ENCODE measurements around the gene SEMA3A.

SEMA3A gene

GRCh38 chr7:84149573-84149972 lies 45.0 kb downstream of the SEMA3A start:
- no peaks in the 10 kb centered on the region for H3K36me3 ChIP-seq
- no peak for TF ChIP-seq Cebpa-rat (IDR thresholded peaks at IDR 0.05)
- no peaks in the 10 kb centered on the region for H3K27me3 ChIP-seq
- no peak overlapping the region for H3K4me2 ChIP-seq
- no peak overlapping the region for H3K27ac ChIP-seq
- no peaks in the 10 kb centered on the region for H4K20me1 ChIP-seq
- H3K4me1 ChIP-seq, result peaks cover 0 to 5% (median 0%) of the 10 kb centered on the region in 10 experiments; a peak in 4 of 20 replicates
- no peak overlapping the region for H3K4me3 ChIP-seq
- peaks cover 0 to 3% (median 0%) of the 10 kb centered on the region in 11 experiments; a peak in 1 of 22 replicates for H3K9me3 ChIP-seq (replicated peaks in 1 of 11)
- no peak overlapping the region for H3K9ac ChIP-seq

GRCh38 chr7:84145892-84146291 lies 48.7 kb downstream of the SEMA3A start:
- no peaks in the 10 kb centered on the region for H3K36me3 ChIP-seq
- H3K4me3 ChIP-seq, result no peak overlapping the region
- H3K27ac ChIP-seq, result no peak overlapping the region
- H3K9me3 ChIP-seq (replicated peaks in 1 of 11), result peaks cover 0 to 5% (median 0%) of the 10 kb centered on the region in 11 experiments; a peak in 1 of 22 replicates
- no peak overlapping the region for H3K9ac ChIP-seq
- TF ChIP-seq Cebpa-rat (IDR thresholded peaks at IDR 0.05), result no peak
- peaks cover 0 to 17% (median 0%) of the 10 kb centered on the region in 10 experiments; a peak in 4 of 20 replicates for H3K4me1 ChIP-seq
- H3K27me3 ChIP-seq, result no peaks in the 10 kb centered on the region
- H3K4me2 ChIP-seq, result no peak overlapping the region
- no peaks in the 10 kb centered on the region for H4K20me1 ChIP-seq

- H3K4me2 ChIP-seq, result peak overlapping the region in 2 of 11 experiments; percentile 43 to 58; a peak in 2 of 22 replicates
- H3K9ac ChIP-seq, result no peak overlapping the region
- H4K20me1 ChIP-seq, result no peaks in the 10 kb centered on the region
- no peak for TF ChIP-seq Cebpa-rat (IDR thresholded peaks at IDR 0.05)
- H3K27ac ChIP-seq, result peak overlapping the region in 1 of 11 experiments; percentile 18; a peak in 1 of 22 replicates
- no peaks in the 10 kb centered on the region for H3K36me3 ChIP-seq
- 0 out of 22 replicates have a peak, but pooled peaks cover 0 to 5% (median 0%) of the 10 kb centered on the region in 11 experiments for H3K9me3 ChIP-seq (replicated peaks in 1 of 11)
- no peaks in the 10 kb centered on the region for H3K27me3 ChIP-seq
- peaks cover 0 to 17% (median 0%) of the 10 kb centered on the region in 10 experiments; a peak in 4 of 20 replicates for H3K4me1 ChIP-seq
- no peak overlapping the region for H3K4me3 ChIP-seq
Observed at GRCh38 chr7:84144935-84145334, 49.7 kb downstream of the SEMA3A start.

GRCh38 chr7:84144480-84144879 lies 50.1 kb downstream of the SEMA3A start:
- H3K4me3 ChIP-seq, result no peak overlapping the region
- H3K27me3 ChIP-seq, result no peaks in the 10 kb centered on the region
- H3K9me3 ChIP-seq (replicated peaks in 1 of 11), result 0 out of 22 replicates have a peak, but pooled peaks cover 0 to 5% (median 0%) of the 10 kb centered on the region in 11 experiments
- H3K9ac ChIP-seq, result no peak overlapping the region
- H4K20me1 ChIP-seq, result no peaks in the 10 kb centered on the region
- H3K4me2 ChIP-seq, result peak overlapping the region in 3 of 11 experiments; percentile 25 to 58 (median 43); a peak in 4 of 22 replicates
- peaks cover 0 to 17% (median 0%) of the 10 kb centered on the region in 10 experiments; a peak in 4 of 20 replicates for H3K4me1 ChIP-seq
- no peaks in the 10 kb centered on the region for H3K36me3 ChIP-seq
- peak overlapping the region in 2 of 11 experiments; percentile 18 to 36; a peak in 2 of 22 replicates for H3K27ac ChIP-seq
- no peak for TF ChIP-seq Cebpa-rat (IDR thresholded peaks at IDR 0.05)

GRCh38 chr7:84142726-84143125 lies 51.9 kb downstream of the SEMA3A start:
- Histone ChIP-seq H3K4me3 (no peak overlapping the region), H3K9ac (no peak overlapping the region), H3K36me3 (no peaks in the 10 kb centered on the region), H3K27ac (no peak overlapping the region), H4K20me1 (no peaks in the 10 kb centered on the region), H3K9me3 (replicated peaks in 1 of 11) (0 out of 22 replicates have a peak, but pooled peaks cover 0 to 5% (median 0%) of the 10 kb centered on the region in 11 experiments), H3K27me3 (no peaks in the 10 kb centered on the region), H3K4me1 (peaks cover 0 to 17% (median 0%) of the 10 kb centered on the region in 10 experiments; a peak in 4 of 20 replicates), H3K4me2 (no peak overlapping the region)
- TF ChIP-seq Cebpa-rat (IDR thresholded peaks at IDR 0.05), result no peak

- 0 out of 22 replicates have a peak, but pooled peaks cover 0 to 5% (median 0%) of the 10 kb centered on the region in 11 experiments for H3K9me3 ChIP-seq (replicated peaks in 1 of 11)
- no peaks in the 10 kb centered on the region for H3K36me3 ChIP-seq
- no peak overlapping the region for H3K4me2 ChIP-seq
- no peak overlapping the region for H3K27ac ChIP-seq
- no peak for TF ChIP-seq Cebpa-rat (IDR thresholded peaks at IDR 0.05)
- H3K4me1 ChIP-seq, result peaks cover 0 to 17% (median 0%) of the 10 kb centered on the region in 10 experiments; a peak in 4 of 20 replicates
- no peak overlapping the region for H3K9ac ChIP-seq
- H3K4me3 ChIP-seq, result no peak overlapping the region
- no peaks in the 10 kb centered on the region for H4K20me1 ChIP-seq
- no peaks in the 10 kb centered on the region for H3K27me3 ChIP-seq
Observed at GRCh38 chr7:84139986-84140729, 54.4 kb downstream of the SEMA3A start.

GRCh38 chr7:84138411-84138810 lies 56.2 kb downstream of the SEMA3A start:
- Histone ChIP-seq H3K4me2 (no peak overlapping the region), H3K27me3 (no peaks in the 10 kb centered on the region), H3K4me1 (peaks cover 0 to under 1% (median 0%) of the 10 kb centered on the region in 10 experiments; a peak in 1 of 20 replicates), H3K27ac (no peak overlapping the region), H4K20me1 (no peaks in the 10 kb centered on the region), H3K9ac (no peak overlapping the region), H3K9me3 (replicated peaks in 1 of 11) (0 out of 22 replicates have a peak, but pooled peaks cover 0 to 5% (median 0%) of the 10 kb centered on the region in 11 experiments), H3K36me3 (no peaks in the 10 kb centered on the region), H3K4me3 (no peak overlapping the region)
- no peak for TF ChIP-seq Cebpa-rat (IDR thresholded peaks at IDR 0.05)

- H3K4me1 ChIP-seq, result no peaks in the 10 kb centered on the region
- no peak overlapping the region for H3K4me3 ChIP-seq
- 0 out of 22 replicates have a peak, but pooled peaks cover 0 to 5% (median 0%) of the 10 kb centered on the region in 11 experiments for H3K9me3 ChIP-seq (replicated peaks in 1 of 11)
- no peaks in the 10 kb centered on the region for H4K20me1 ChIP-seq
- no peaks in the 10 kb centered on the region for H3K36me3 ChIP-seq
- H3K27ac ChIP-seq, result no peak overlapping the region
- no peak for TF ChIP-seq Cebpa-rat (IDR thresholded peaks at IDR 0.05)
- H3K9ac ChIP-seq, result no peak overlapping the region
- H3K4me2 ChIP-seq, result no peak overlapping the region
- H3K27me3 ChIP-seq, result no peaks in the 10 kb centered on the region
Observed at GRCh38 chr7:84137812-84138211, 56.8 kb downstream of the SEMA3A start.

- H3K36me3 ChIP-seq, result no peaks in the 10 kb centered on the region
- no peak overlapping the region for H3K4me3 ChIP-seq
- no peak overlapping the region for H3K9ac ChIP-seq
- H3K4me2 ChIP-seq, result no peak overlapping the region
- no peaks in the 10 kb centered on the region for H4K20me1 ChIP-seq
- no peak overlapping the region for H3K27ac ChIP-seq
- TF ChIP-seq Cebpa-rat (IDR thresholded peaks at IDR 0.05), result no peak
- H3K4me1 ChIP-seq, result no peaks in the 10 kb centered on the region
- H3K9me3 ChIP-seq (replicated peaks in 1 of 11), result 0 out of 22 replicates have a peak, but pooled peaks cover 0 to 4% (median 0%) of the 10 kb centered on the region in 11 experiments
- H3K27me3 ChIP-seq, result no peaks in the 10 kb centered on the region
Observed at GRCh38 chr7:84136809-84137208, 57.8 kb downstream of the SEMA3A start.

All from BLaER1 treated with 17β-estradiol and CSF1 and Interleukin-3, amounts not matched to agents 10 nM and 100 nM (cell line).